ENCODE measurements around the gene HIF1A.
A peak's percentile ranks its signal among the peaks of the same experiment; 100 is the strongest.

HIF1A gene

DNA sequence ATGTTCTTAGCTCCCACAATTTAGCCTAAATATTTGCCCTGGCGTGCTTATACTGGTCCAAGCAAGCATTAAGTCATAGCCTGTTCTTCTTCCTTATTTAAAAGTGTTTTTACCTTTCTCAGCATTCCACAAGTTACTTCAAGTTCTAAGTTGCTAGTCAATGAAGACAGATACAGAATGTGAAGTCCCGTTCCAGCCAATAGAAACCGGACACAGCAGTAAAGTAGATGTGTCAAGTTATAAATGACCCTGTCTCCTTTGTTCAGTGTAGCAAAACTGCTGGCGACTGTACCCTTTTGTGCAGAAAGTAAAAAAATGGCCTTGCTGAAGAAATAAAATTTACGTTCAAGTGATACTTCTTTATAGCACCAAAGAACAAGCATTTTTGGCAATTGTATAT lies 70.8 kb downstream of the HIF1A start:
- no peak for DNase-seq
- no CpG with 5 or more reads among the region's 5 CpGs for WGBS (ENCODE audit: extremely low coverage, insufficient coverage, insufficient read length)
- H4K8ac ChIP-seq (ENCODE audit: low read depth, low read length), result no peak overlapping the region
- H2BK120ac ChIP-seq (ENCODE audit: insufficient read depth, low read length, poor library complexity), result no peak overlapping the region
- H2AK5ac ChIP-seq (ENCODE audit: low read length), result no peak overlapping the region
- H3K4me3 ChIP-seq (ENCODE audit: low read depth, low read length), result no peak overlapping the region
- no peak overlapping the region for H2BK5ac ChIP-seq (ENCODE audit: low read depth, low read length, poor library complexity)
- peaks cover 9% of the 10 kb centered on the region for H3K79me1 ChIP-seq (ENCODE audit: low read length)
- no peak overlapping the region for H3K9ac ChIP-seq (ENCODE audit: low read length)
- H4K91ac ChIP-seq (ENCODE audit: low read depth, low read length), result no peak overlapping the region
- H3K27ac ChIP-seq (ENCODE audit: low read depth, low read length), result no peak overlapping the region
- no peak overlapping the region for H3K18ac ChIP-seq (ENCODE audit: low read length)
- H2AFZ ChIP-seq (ENCODE audit: insufficient read depth, low read length, poor library complexity), result no peak overlapping the region
- no peak overlapping the region for H2BK12ac ChIP-seq (ENCODE audit: low read length)
- no peaks in the 10 kb centered on the region for H3K27me3 ChIP-seq (ENCODE audit: insufficient read depth, low read length)
- no peak overlapping the region for H4K12ac ChIP-seq (ENCODE audit: low read depth, low read length)
- no peak overlapping the region for H3K23ac ChIP-seq (ENCODE audit: low read length)
- peaks cover 14 to 17% of the 10 kb centered on the region in 2 experiments for H3K36me3 ChIP-seq (ENCODE audit: control insufficient read depth in 1 of 2, insufficient read depth in 2 of 2, low read length in 2 of 2)
- H3K4me2 ChIP-seq (ENCODE audit: low read length), result no peak overlapping the region
- no peak overlapping the region for H3K14ac ChIP-seq (ENCODE audit: low read length)
- no peaks in the 10 kb centered on the region for H3K9me3 ChIP-seq (ENCODE audit: insufficient read depth, low read depth, low read length)
- H3K4ac ChIP-seq (ENCODE audit: low read depth, low read length), result no peak overlapping the region
- peaks cover 6% of the 10 kb centered on the region for H3K79me2 ChIP-seq (ENCODE audit: control insufficient read depth, insufficient read depth, low read length, poor library complexity)
- peaks cover 9 to 16% of the 10 kb centered on the region in 2 experiments for H3K4me1 ChIP-seq (ENCODE audit: control insufficient read depth in 1 of 2, insufficient read depth in 2 of 2, low read length in 2 of 2)

DNA sequence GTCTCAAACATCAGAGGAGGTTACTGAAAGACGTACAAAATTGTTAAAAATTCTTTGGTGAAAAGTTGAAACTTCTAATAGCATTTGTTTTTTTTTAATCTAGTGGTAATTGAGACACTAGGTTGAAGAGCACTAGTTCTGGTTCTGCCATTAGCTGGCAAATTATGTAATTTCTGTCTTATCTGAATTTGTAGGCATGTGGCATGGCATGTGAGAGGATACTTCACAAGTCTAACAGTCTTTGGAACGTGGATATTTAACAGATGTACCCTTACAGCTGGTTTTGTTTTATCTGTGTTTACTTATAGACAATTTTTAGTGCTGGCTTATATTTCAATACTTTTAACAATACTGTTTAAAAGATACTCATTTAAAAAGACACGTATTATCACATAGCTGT lies 72.9 kb downstream of the HIF1A start:
- H3K4me1 ChIP-seq (ENCODE audit: control insufficient read depth in 1 of 2, insufficient read depth in 2 of 2, low read length in 2 of 2), result peaks cover 5 to 10% of the 10 kb centered on the region in 2 experiments
- H3K14ac ChIP-seq (ENCODE audit: low read length), result no peak overlapping the region
- no peak overlapping the region for H3K4ac ChIP-seq (ENCODE audit: low read depth, low read length)
- no peak overlapping the region for H3K23ac ChIP-seq (ENCODE audit: low read length)
- no peak overlapping the region for H2BK12ac ChIP-seq (ENCODE audit: low read length)
- H3K9ac ChIP-seq (ENCODE audit: low read length), result no peak overlapping the region
- H4K8ac ChIP-seq (ENCODE audit: low read depth, low read length), result no peak overlapping the region
- no peak overlapping the region for H4K12ac ChIP-seq (ENCODE audit: low read depth, low read length)
- WGBS (ENCODE audit: extremely low coverage, insufficient coverage, insufficient read length), result no CpG with 5 or more reads among the region's 3 CpGs
- H3K27me3 ChIP-seq (ENCODE audit: insufficient read depth, low read length), result no peaks in the 10 kb centered on the region
- no peak overlapping the region for H2AFZ ChIP-seq (ENCODE audit: insufficient read depth, low read length, poor library complexity)
- H3K36me3 ChIP-seq (ENCODE audit: control insufficient read depth in 1 of 2, insufficient read depth in 2 of 2, low read length in 2 of 2), result peaks cover 20 to 21% of the 10 kb centered on the region in 2 experiments
- no peaks in the 10 kb centered on the region for H3K79me1 ChIP-seq (ENCODE audit: low read length)
- peak in 1 of 2 donors; percentile 32 for DNase-seq
- H3K27ac ChIP-seq (ENCODE audit: low read depth, low read length), result no peak overlapping the region
- H3K79me2 ChIP-seq (ENCODE audit: control insufficient read depth, insufficient read depth, low read length, poor library complexity), result peaks cover under 1% of the 10 kb centered on the region
- H2BK5ac ChIP-seq (ENCODE audit: low read depth, low read length, poor library complexity), result no peak overlapping the region
- no peaks in the 10 kb centered on the region for H3K9me3 ChIP-seq (ENCODE audit: insufficient read depth, low read depth, low read length)
- H2AK5ac ChIP-seq (ENCODE audit: low read length), result no peak overlapping the region
- H3K4me3 ChIP-seq (ENCODE audit: low read depth, low read length), result no peak overlapping the region
- no peak overlapping the region for H3K4me2 ChIP-seq (ENCODE audit: low read length)
- no peak overlapping the region for H2BK120ac ChIP-seq (ENCODE audit: insufficient read depth, low read length, poor library complexity)
- H4K91ac ChIP-seq (ENCODE audit: low read depth, low read length), result no peak overlapping the region
- H3K18ac ChIP-seq (ENCODE audit: low read length), result no peak overlapping the region

DNA sequence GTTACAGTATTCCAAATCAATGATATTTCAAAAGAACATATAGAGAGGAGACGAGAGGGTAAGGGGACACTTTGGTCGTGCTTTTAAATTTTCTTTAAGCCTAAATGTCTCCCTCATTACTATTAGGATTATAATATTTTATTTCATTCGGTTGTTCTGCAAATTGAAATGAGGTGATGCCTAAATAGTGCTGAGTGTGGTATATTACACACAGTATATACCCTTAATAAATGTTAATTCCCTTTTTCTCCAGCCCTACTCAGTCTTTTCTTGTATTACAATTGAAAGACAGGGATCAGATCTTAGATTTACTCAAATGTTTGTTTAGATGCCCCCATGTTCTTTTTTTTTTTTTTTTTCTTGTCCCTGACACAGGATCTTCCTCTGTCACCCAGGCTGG lies 74.6 kb downstream of the HIF1A start:
- H3K4me1 ChIP-seq (ENCODE audit: control insufficient read depth in 1 of 2, insufficient read depth in 2 of 2, low read length in 2 of 2), result peaks cover 5 to 7% of the 10 kb centered on the region in 2 experiments
- H3K23ac ChIP-seq (ENCODE audit: low read length), result no peak overlapping the region
- DNase-seq, result no peak
- H3K36me3 ChIP-seq (ENCODE audit: control insufficient read depth in 1 of 2, insufficient read depth in 2 of 2, low read length in 2 of 2), result peaks cover 21 to 23% of the 10 kb centered on the region in 2 experiments
- no peak overlapping the region for H3K9ac ChIP-seq (ENCODE audit: low read length)
- no peaks in the 10 kb centered on the region for H3K79me1 ChIP-seq (ENCODE audit: low read length)
- H3K27ac ChIP-seq (ENCODE audit: low read depth, low read length), result no peak overlapping the region
- no peak overlapping the region for H2BK120ac ChIP-seq (ENCODE audit: insufficient read depth, low read length, poor library complexity)
- H3K14ac ChIP-seq (ENCODE audit: low read length), result no peak overlapping the region
- no peak overlapping the region for H4K8ac ChIP-seq (ENCODE audit: low read depth, low read length)
- H2BK5ac ChIP-seq (ENCODE audit: low read depth, low read length, poor library complexity), result no peak overlapping the region
- no peak overlapping the region for H4K12ac ChIP-seq (ENCODE audit: low read depth, low read length)
- H3K9me3 ChIP-seq (ENCODE audit: insufficient read depth, low read depth, low read length), result no peaks in the 10 kb centered on the region
- no peaks in the 10 kb centered on the region for H3K79me2 ChIP-seq (ENCODE audit: control insufficient read depth, insufficient read depth, low read length, poor library complexity)
- no peak overlapping the region for H3K4ac ChIP-seq (ENCODE audit: low read depth, low read length)
- WGBS (ENCODE audit: extremely low coverage, insufficient coverage, insufficient read length), result no CpG with 5 or more reads among the region's 3 CpGs
- H3K18ac ChIP-seq (ENCODE audit: low read length), result no peak overlapping the region
- no peak overlapping the region for H3K4me3 ChIP-seq (ENCODE audit: low read depth, low read length)
- no peak overlapping the region for H2AK5ac ChIP-seq (ENCODE audit: low read length)
- no peak overlapping the region for H2AFZ ChIP-seq (ENCODE audit: insufficient read depth, low read length, poor library complexity)
- no peak overlapping the region for H4K91ac ChIP-seq (ENCODE audit: low read depth, low read length)
- no peak overlapping the region for H2BK12ac ChIP-seq (ENCODE audit: low read length)
- H3K4me2 ChIP-seq (ENCODE audit: low read length), result no peak overlapping the region
- no peaks in the 10 kb centered on the region for H3K27me3 ChIP-seq (ENCODE audit: insufficient read depth, low read length)

DNA sequence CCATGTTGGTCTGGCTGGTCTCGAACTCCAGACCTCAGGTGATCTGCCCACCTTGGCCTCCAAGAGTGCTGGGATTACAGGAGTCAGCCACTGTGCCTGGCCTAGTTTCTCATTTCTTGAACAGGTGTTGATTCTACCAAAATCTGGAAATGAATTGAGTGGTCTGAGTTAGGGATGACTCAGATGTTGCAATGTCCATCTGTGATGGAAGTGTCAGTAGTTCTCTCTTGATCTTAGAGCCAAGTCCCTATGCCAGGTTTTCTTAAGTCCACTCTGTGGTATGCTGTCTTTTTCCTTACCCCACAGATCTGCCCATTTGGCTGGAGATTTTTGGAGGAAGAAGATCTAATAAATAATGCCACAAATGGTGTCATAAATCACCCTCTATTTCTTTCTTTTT lies 79.5 kb downstream of the HIF1A start:
- no peak overlapping the region for H3K18ac ChIP-seq (ENCODE audit: low read length)
- H3K79me2 ChIP-seq (ENCODE audit: control insufficient read depth, insufficient read depth, low read length, poor library complexity), result no peaks in the 10 kb centered on the region
- no peak overlapping the region for H3K23ac ChIP-seq (ENCODE audit: low read length)
- H4K12ac ChIP-seq (ENCODE audit: low read depth, low read length), result no peak overlapping the region
- no peak overlapping the region for H3K27ac ChIP-seq (ENCODE audit: low read depth, low read length)
- no peaks in the 10 kb centered on the region for H3K4me1 ChIP-seq (ENCODE audit: control insufficient read depth in 1 of 2, insufficient read depth in 2 of 2, low read length in 2 of 2)
- no peaks in the 10 kb centered on the region for H3K27me3 ChIP-seq (ENCODE audit: insufficient read depth, low read length)
- no peak overlapping the region for H3K4me3 ChIP-seq (ENCODE audit: low read depth, low read length)
- H2AK5ac ChIP-seq (ENCODE audit: low read length), result no peak overlapping the region
- no peak overlapping the region for H2BK120ac ChIP-seq (ENCODE audit: insufficient read depth, low read length, poor library complexity)
- no peak overlapping the region for H4K8ac ChIP-seq (ENCODE audit: low read depth, low read length)
- no peak overlapping the region for H3K14ac ChIP-seq (ENCODE audit: low read length)
- H4K91ac ChIP-seq (ENCODE audit: low read depth, low read length), result no peak overlapping the region
- H3K36me3 ChIP-seq (ENCODE audit: control insufficient read depth in 1 of 2, insufficient read depth in 2 of 2, low read length in 2 of 2), result peaks cover 16 to 20% of the 10 kb centered on the region in 2 experiments
- H3K9me3 ChIP-seq (ENCODE audit: insufficient read depth, low read depth, low read length), result no peaks in the 10 kb centered on the region
- H3K9ac ChIP-seq (ENCODE audit: low read length), result no peak overlapping the region
- no peak overlapping the region for H2AFZ ChIP-seq (ENCODE audit: insufficient read depth, low read length, poor library complexity)
- WGBS (ENCODE audit: extremely low coverage, insufficient coverage, insufficient read length), result no CpG with 5 or more reads among the region's 1 CpG
- no peak overlapping the region for H2BK12ac ChIP-seq (ENCODE audit: low read length)
- no peaks in the 10 kb centered on the region for H3K79me1 ChIP-seq (ENCODE audit: low read length)
- no peak overlapping the region for H2BK5ac ChIP-seq (ENCODE audit: low read depth, low read length, poor library complexity)
- DNase-seq, result no peak
- H3K4ac ChIP-seq (ENCODE audit: low read depth, low read length), result no peak overlapping the region
- H3K4me2 ChIP-seq (ENCODE audit: low read length), result no peak overlapping the region

Data from trophoblast cell (in vitro differentiated cells and primary cell).